T-cell (primary cell): ENCODE data around the gene NCAPG2. TPM values are rescaled to one million over a fixed set of nuclear protein-coding genes. Genes with fewer than 3 reads are reported as not detected.

Source experiments
- ATAC-seq, 4 experiments: fragments of 200-7000 bp in 3 of 4; fragments of 150-1000 bp in 1 of 4; cut with Tn5 transposase; replicated peaks in 1 of 4; 1 replicate in 3 of 4; 2 replicates in 1 of 4; pipeline ENCODE4 v1.10.0; 2021; ENCODE audit warnings: moderate library complexity in 3 of 4, mild to moderate bottlenecking in 2 of 4, moderate number of reproducible peaks in 1 of 4
- CTCF ChIA-PET, 2 donors: fragments of 300-600 bp; sonication (Branson Sonifier 250); formaldehyde crosslinking; loops; one replicate each; lab custom pipeline; 2022; ENCODE audit warnings: antibody characterized with exemption in 2 of 2; lab: Charles Lee
- POLR2A ChIA-PET, 2 donors: fragments of 300-600 bp; sonication (Branson Sonifier 250); formaldehyde crosslinking; loops; one replicate each; lab custom pipeline; 2022; ENCODE audit warnings: antibody characterized with exemption in 2 of 2; lab: Charles Lee
- DNase-seq, 35 experiments: peaks; one replicate each; pipeline versions ENCODE4 v3.0.0 to v3.0.0-alpha.2; 2013 to 2023
- H3K27ac ChIP-seq: one replicate; pipeline ENCODE4 v1.5.1; 2013; ENCODE audit warnings: low read length
- H3K27me3 ChIP-seq, 2 experiments: replicated peaks in 1 of 2; 1 replicate in 1 of 2; 2 replicates in 1 of 2; pipeline versions ENCODE4 v1.6.1 to v1.7.0; 2013; ENCODE audit warnings: low read length in 1 of 2, mixed read lengths in 1 of 2; ENCODE audit not compliant: control insufficient read depth in 2 of 2, insufficient read depth in 2 of 2; ENCODE audit errors: extremely low read depth in 1 of 2
- H3K36me3 ChIP-seq, 2 donors: 1 replicate in 1 of 2; 2 replicates in 1 of 2; pipeline versions ENCODE4 v1.6.1 to v1.7.0; 2013; ENCODE audit warnings: low read length in 1 of 2; ENCODE audit not compliant: control insufficient read depth in 2 of 2, insufficient read depth in 1 of 2; ENCODE audit errors: extremely low read depth in 1 of 2
- H3K4me1 ChIP-seq, 2 experiments: 1 replicate in 1 of 2; 2 replicates in 1 of 2; pipeline versions ENCODE4 v1.6.1 to v1.7.0; 2013; ENCODE audit warnings: low read length in 2 of 2, mixed read lengths in 1 of 2; ENCODE audit not compliant: insufficient read depth in 2 of 2, control insufficient read depth in 1 of 2; ENCODE audit errors: extremely low read depth in 1 of 2
- H3K4me3 ChIP-seq, 2 donors: 1 replicate in 1 of 2; 2 replicates in 1 of 2; pipeline versions ENCODE4 v1.5.1 to v1.7.0; 2013; ENCODE audit warnings: mild to moderate bottlenecking in 2 of 2, low read length in 1 of 2, moderate library complexity in 1 of 2; ENCODE audit not compliant: control insufficient read depth in 1 of 2; ENCODE audit errors: extremely low read depth in 1 of 2
- H3K9me3 ChIP-seq: 2 replicates; pipeline ENCODE4 v1.7.0; 2013
- H3K27ac Mint-ChIP-seq, 2 donors: one replicate each; pipeline ENCODE4 v1.8.0; 2020 to 2021; ENCODE audit warnings: mild to moderate bottlenecking in 2 of 2, mixed read lengths in 2 of 2
- H3K27me3 Mint-ChIP-seq, 2 donors: one replicate each; pipeline ENCODE4 v1.8.0; 2021 to 2022; ENCODE audit warnings: mixed read lengths in 2 of 2
- H3K36me3 Mint-ChIP-seq: one replicate; pipeline ENCODE4 v1.8.0; 2021; ENCODE audit warnings: mixed read lengths
- H3K4me1 Mint-ChIP-seq, 3 donors: one replicate each; pipeline ENCODE4 v1.8.0; 2020 to 2022; ENCODE audit warnings: mixed read lengths in 3 of 3, mild to moderate bottlenecking in 1 of 3
- H3K4me3 Mint-ChIP-seq, 3 donors: one replicate each; pipeline ENCODE4 v1.8.0; 2020 to 2022; ENCODE audit warnings: mild to moderate bottlenecking in 3 of 3, mixed read lengths in 3 of 3, moderate library complexity in 3 of 3
- H3K9me3 Mint-ChIP-seq, 3 donors: one replicate each; pipeline ENCODE4 v1.8.0; 2020 to 2022; ENCODE audit warnings: mixed read lengths in 3 of 3
- WGBS: methylation state at CpG from one replicate; pipeline ENCODE4 v1.1.5; 2013; ENCODE audit warnings: missing lambda C conversion rate; ENCODE audit not compliant: insufficient coverage; 5-methylcytosine and 5-hydroxymethylcytosine counted together
- total RNA-seq, 35 experiments: library from RNA in 6 of 35; stranded (reverse) in 6 of 35; fragments of 120-200 nt in 1 of 35; gene quantifications; one replicate each; pipeline versions ENCODE4 v1.2.1 to v1.2.4 and lab custom pipeline; 2013 to 2026

NCAPG2 gene, protein sequence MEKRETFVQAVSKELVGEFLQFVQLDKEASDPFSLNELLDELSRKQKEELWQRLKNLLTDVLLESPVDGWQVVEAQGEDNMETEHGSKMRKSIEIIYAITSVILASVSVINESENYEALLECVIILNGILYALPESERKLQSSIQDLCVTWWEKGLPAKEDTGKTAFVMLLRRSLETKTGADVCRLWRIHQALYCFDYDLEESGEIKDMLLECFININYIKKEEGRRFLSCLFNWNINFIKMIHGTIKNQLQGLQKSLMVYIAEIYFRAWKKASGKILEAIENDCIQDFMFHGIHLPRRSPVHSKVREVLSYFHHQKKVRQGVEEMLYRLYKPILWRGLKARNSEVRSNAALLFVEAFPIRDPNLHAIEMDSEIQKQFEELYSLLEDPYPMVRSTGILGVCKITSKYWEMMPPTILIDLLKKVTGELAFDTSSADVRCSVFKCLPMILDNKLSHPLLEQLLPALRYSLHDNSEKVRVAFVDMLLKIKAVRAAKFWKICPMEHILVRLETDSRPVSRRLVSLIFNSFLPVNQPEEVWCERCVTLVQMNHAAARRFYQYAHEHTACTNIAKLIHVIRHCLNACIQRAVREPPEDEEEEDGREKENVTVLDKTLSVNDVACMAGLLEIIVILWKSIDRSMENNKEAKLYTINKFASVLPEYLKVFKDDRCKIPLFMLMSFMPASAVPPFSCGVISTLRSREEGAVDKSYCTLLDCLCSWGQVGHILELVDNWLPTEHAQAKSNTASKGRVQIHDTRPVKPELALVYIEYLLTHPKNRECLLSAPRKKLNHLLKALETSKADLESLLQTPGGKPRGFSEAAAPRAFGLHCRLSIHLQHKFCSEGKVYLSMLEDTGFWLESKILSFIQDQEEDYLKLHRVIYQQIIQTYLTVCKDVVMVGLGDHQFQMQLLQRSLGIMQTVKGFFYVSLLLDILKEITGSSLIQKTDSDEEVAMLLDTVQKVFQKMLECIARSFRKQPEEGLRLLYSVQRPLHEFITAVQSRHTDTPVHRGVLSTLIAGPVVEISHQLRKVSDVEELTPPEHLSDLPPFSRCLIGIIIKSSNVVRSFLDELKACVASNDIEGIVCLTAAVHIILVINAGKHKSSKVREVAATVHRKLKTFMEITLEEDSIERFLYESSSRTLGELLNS
- 10 to 100 TPM in 3 of 5 donors, 1 to 10 TPM in 2; 6.2 to 14.7 (median 11.9) TPM for total RNA-seq
- total RNA-seq (2013), result 12.5 TPM
- 2.7 to 52.7 (median 11.0) reads per million in 29 experiments for total RNA-seq (lab: John Stamatoyannopoulos, UW)

DNA sequence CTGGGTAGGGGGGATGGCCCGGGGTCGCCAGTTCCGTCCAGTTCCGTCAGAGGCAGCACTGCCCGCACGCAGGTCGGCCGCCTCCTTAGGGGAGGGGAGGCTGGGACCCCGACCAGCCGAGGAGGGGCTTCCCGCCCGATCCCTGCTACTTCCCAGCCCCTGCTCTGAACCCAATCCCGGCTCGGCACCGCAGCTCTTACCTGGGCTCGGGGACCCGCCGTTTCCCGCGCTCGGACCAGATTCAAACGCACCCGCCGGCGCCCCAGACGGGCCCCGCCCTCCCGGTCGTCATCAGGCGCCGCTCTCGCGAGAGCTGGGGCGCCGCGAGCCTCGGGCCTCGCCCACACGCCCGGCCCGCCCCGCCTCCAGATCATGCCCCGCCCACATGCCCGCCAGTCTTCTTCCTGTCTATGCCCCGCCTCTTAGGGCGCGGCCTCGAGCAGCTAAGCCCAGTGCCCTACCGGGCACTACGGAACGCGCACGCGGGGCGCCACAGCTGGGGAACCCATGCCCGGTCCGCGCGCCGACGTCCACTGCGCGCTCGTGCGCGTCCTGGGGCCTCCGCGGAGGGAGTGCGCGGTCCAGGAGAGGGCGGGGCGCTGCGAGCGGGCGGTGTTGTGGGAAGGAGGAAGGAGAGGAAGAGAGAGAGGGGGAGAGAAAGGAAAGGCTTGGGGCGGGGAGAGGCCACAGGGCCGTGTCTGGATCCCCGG lies at the start of gene NCAPG2:
NCAPG2 (minus strand) TSS at position 281 of the 710 bp plus-strand sequence. CDS start 2,905 bp downstream, outside the sequence.
- Histone ChIP-seq H3K36me3 (no peaks in the 10 kb centered on the region), H3K4me1 (peaks cover 8 to 23% of the 10 kb centered on the region in 2 experiments), H3K4me3 (peak within 1 kb of the TSS; percentile 82 to 93), H3K9me3 (no peaks in the 10 kb centered on the region), H3K27ac (peak within 1 kb of the TSS; percentile 64), H3K27me3 (peaks cover 0 to 2% of the 10 kb centered on the region in 2 experiments)
- H3K9me3 Mint-ChIP-seq, result no peaks in the 10 kb centered on the region
- H3K27ac Mint-ChIP-seq, result peak within 1 kb of the TSS; percentile 71 to 83
- ATAC-seq, result peak; percentile 96 to 99 (median 97)
- no peaks in the 10 kb centered on the region for H3K27me3 Mint-ChIP-seq
- ChIA-PET CTCF (interaction anchor here (0.6 to 3.2 kb wide), 6 partner anchors 8 to 272 kb away, joined by 4 to 18 read pairs (median 6); no protein-coding TSS in a partner anchor), POLR2A (interaction anchor here (0.7 to 1.1 kb wide), 4 partner anchors 94 to 159 kb away, joined by 5 to 10 read pairs (median 6); partner anchors contain the start of gene ESYT2 (in 1 of the 2))
- WGBS, result under 1% methylated on average over 69 of the region's 78 CpGs
- H3K4me1 Mint-ChIP-seq, result peaks cover 12 to 29% (median 23%) of the 10 kb centered on the region in 3 donors
- DNase-seq, result peak; percentile 94 to 99 (median 98)
- no peaks in the 10 kb centered on the region for H3K36me3 Mint-ChIP-seq
- peak within 1 kb of the TSS; percentile 84 to 86 (median 85) for H3K4me3 Mint-ChIP-seq

DNA sequence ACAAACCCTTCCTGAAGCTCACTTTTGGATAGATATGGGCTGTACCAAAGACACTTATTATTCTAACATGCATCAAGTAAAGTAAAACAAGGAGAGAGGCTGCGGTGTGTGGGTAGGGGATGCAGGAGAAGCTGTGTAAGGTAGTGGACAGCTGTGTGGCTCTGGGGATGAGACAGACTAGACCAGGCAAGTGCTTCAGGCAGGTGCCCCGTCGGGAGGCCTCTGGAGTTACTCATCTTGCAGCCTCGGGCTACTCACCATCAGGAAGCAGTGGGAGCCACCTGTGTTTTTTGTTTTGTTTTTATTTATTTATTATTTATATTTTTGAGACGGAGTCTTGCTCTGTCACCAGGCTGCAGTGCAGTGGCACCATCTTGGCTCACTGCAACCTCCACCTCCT lies 49.3 kb upstream of the NCAPG2 start:
- Mint-ChIP-seq H3K36me3 (peaks cover 44% of the 10 kb centered on the region), H3K4me3 (no peak overlapping the region), H3K27me3 (no peaks in the 10 kb centered on the region), H3K4me1 (peaks cover 0 to 4% (median 0%) of the 10 kb centered on the region in 3 donors), H3K9me3 (no peaks in the 10 kb centered on the region), H3K27ac (peak overlapping the region in 1 of 2 donors; percentile 20)
- no peaks in the 10 kb centered on the region for H3K9me3 ChIP-seq
- ChIA-PET CTCF (interaction anchor here (0.7 to 1.0 kb wide), 2 partner anchors 9 to 59 kb away, joined by 3 to 6 read pairs; no protein-coding TSS in a partner anchor), POLR2A (interaction anchor here in 1 of 2 donors (0.5 to 0.7 kb wide), 2 partner anchors 18 to 40 kb away, joined by 3 to 5 read pairs; no protein-coding TSS in a partner anchor)
- no peaks in the 10 kb centered on the region for H3K27me3 ChIP-seq
- no peaks in the 10 kb centered on the region for H3K4me1 ChIP-seq
- peak in 1 of 4 experiments; percentile 19 for ATAC-seq
- H3K27ac ChIP-seq, result no peak overlapping the region
- no peak overlapping the region for H3K4me3 ChIP-seq
- DNase-seq, result no peak
- 93% methylated on average over 3 of the region's 5 CpGs for WGBS
- H3K36me3 ChIP-seq, result peaks cover 6 to 67% of the 10 kb centered on the region in 2 donors

DNA sequence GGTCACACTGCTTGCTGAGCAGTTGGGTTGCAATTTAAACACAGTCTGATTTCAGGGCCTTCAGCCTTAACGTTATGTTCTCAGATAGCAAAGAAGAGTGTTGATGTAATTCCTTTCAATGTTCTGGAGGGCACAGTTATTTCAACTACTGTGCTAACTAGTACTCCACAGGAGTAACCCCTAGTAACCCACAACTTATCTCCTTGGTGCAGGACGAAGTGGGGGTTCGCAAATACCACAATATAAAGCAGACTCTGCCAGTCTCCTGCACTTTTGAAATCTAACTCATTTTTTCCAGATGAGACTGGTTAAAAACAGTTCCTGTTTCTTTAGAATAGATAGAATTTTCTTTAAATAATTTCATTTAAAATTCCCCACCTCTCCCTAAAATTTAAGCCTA lies 47.1 kb upstream of the NCAPG2 start:
- no peaks in the 10 kb centered on the region for H3K27me3 ChIP-seq
- H3K9me3 ChIP-seq, result no peaks in the 10 kb centered on the region
- H3K36me3 ChIP-seq, result peaks cover 6 to 72% of the 10 kb centered on the region in 2 donors
- H3K36me3 Mint-ChIP-seq, result peaks cover 35% of the 10 kb centered on the region
- no peak overlapping the region for H3K27ac Mint-ChIP-seq
- no peak overlapping the region for H3K4me3 ChIP-seq
- H3K9me3 Mint-ChIP-seq, result no peaks in the 10 kb centered on the region
- WGBS, result no CpG with 5 or more reads among the region's 3 CpGs
- ChIA-PET POLR2A (interaction anchor here in 1 of 2 donors (0.7 kb wide), 1 partner anchor 217 kb away, joined by 4 read pairs; no protein-coding TSS in a partner anchor), CTCF (no interaction called here)
- no peaks in the 10 kb centered on the region for H3K4me1 Mint-ChIP-seq
- no peak overlapping the region for H3K27ac ChIP-seq
- no peak overlapping the region for H3K4me3 Mint-ChIP-seq
- ATAC-seq, result no peak
- no peak for DNase-seq
- no peaks in the 10 kb centered on the region for H3K4me1 ChIP-seq
- no peaks in the 10 kb centered on the region for H3K27me3 Mint-ChIP-seq

DNA sequence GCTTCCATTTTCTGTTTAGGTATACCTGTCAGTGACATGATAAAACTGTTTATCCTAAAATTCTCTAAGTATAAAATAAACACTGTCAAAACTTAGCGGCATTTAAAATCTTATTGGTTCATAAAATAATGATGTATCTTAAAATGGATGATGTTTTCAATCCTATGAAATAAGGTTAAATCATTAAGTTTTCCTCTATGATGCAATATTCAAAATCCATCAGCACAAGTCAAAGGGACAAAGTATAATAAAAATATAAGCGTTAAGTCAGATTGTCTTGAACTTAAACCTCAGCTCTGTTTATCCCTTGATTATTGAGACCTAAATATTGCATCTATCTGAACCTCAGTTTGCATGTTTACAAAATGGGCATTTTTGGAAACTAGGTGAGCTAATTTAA lies 46.6 kb upstream of the NCAPG2 start:
- WGBS, result no CpG with 5 or more reads among the region's 2 CpGs
- H3K4me3 Mint-ChIP-seq, result no peak overlapping the region
- H3K27me3 ChIP-seq, result no peaks in the 10 kb centered on the region
- no peak for DNase-seq
- H3K27ac ChIP-seq, result no peak overlapping the region
- H3K36me3 Mint-ChIP-seq, result peaks cover 33% of the 10 kb centered on the region
- no peaks in the 10 kb centered on the region for H3K4me1 Mint-ChIP-seq
- no peak overlapping the region for H3K27ac Mint-ChIP-seq
- H3K36me3 ChIP-seq, result peaks cover 6 to 72% of the 10 kb centered on the region in 2 donors
- ChIA-PET CTCF (no interaction called here), POLR2A (no interaction called here)
- ATAC-seq, result no peak
- H3K27me3 Mint-ChIP-seq, result no peaks in the 10 kb centered on the region
- H3K9me3 ChIP-seq, result no peaks in the 10 kb centered on the region
- H3K9me3 Mint-ChIP-seq, result no peaks in the 10 kb centered on the region
- H3K4me1 ChIP-seq, result no peaks in the 10 kb centered on the region
- no peak overlapping the region for H3K4me3 ChIP-seq

DNA sequence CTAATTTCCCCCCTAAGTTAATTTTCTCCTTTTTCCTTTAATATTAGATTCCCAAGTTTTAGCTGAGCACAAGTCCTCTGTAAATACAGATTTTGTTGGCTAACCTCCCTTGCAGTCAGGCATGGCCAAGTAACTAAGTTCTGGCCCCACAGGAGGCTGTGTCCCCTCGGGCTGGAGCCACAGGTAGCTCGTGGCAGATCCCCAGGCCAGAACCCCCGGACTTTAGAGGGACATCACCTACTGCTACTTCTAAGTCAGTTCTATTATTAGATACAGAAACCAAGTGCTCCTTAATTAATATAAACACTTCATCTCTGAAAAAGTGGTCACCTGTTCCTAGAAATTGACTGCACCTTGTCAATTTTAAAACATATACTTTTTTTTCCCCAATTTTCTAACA lies 46.1 kb upstream of the NCAPG2 start:
- no peaks in the 10 kb centered on the region for H3K27me3 ChIP-seq
- H3K4me3 ChIP-seq, result no peak overlapping the region
- no peaks in the 10 kb centered on the region for H3K9me3 ChIP-seq
- POLR2A ChIA-PET, result no interaction called here
- ATAC-seq (no peak), DNase-seq (no peak)
- no peaks in the 10 kb centered on the region for H3K27me3 Mint-ChIP-seq
- no peak overlapping the region for H3K27ac ChIP-seq
- H3K27ac Mint-ChIP-seq, result peak overlapping the region in 1 of 2 donors; percentile 44
- peaks cover 8 to 75% of the 10 kb centered on the region in 2 donors for H3K36me3 ChIP-seq
- no peaks in the 10 kb centered on the region for H3K9me3 Mint-ChIP-seq
- peaks cover 33% of the 10 kb centered on the region for H3K36me3 Mint-ChIP-seq
- H3K4me3 Mint-ChIP-seq, result no peak overlapping the region
- H3K4me1 ChIP-seq, result no peaks in the 10 kb centered on the region
- whole genome bisulfite sequencing, result 83% methylated on average over 1 of the region's 3 CpGs
- no peaks in the 10 kb centered on the region for H3K4me1 Mint-ChIP-seq
- CTCF ChIA-PET, result no interaction called here
